Prostate gland (tissue), 2 donors: Measurements from ENCODE around the gene CA7.

Experiments
- CTCF ChIP-seq, 4 experiments: fragments of 200-600 bp in 2 of 4; fragments of 450-650 bp in 2 of 4; sonication (generic) in 2 of 4; IDR thresholded peaks; 1 replicate in 3 of 4; 2 replicates in 1 of 4; pipeline ENCODE4 v1.5.1; 2016 to 2019; ENCODE audit warnings: antibody characterized with exemption in 4 of 4, mild to moderate bottlenecking in 2 of 4, moderate library complexity in 2 of 4
- POLR2A ChIP-seq: fragments of 450-650 bp; IDR thresholded peaks from one replicate; pipeline ENCODE4 v1.6.1; 2016; ENCODE audit warnings: antibody characterized with exemption, mild to moderate bottlenecking
- POLR2AphosphoS5 ChIP-seq: sonication (generic); formaldehyde crosslinking; IDR thresholded peaks from one replicate; pipeline ENCODE4 v1.6.1; 2017; ENCODE audit warnings: antibody characterized with exemption

GRCh38 chr16:66844009-66844341 lies 239 bp upstream of the CA7 start:
- no peak for TF ChIP-seq CTCF (IDR thresholded peaks at IDR 0.05)
- no peak for TF ChIP-seq POLR2AphosphoS5
- TF ChIP-seq POLR2A, result no peak
